ENCODE measurements around the gene CCDC137.
A peak's percentile ranks its signal among the peaks of the same experiment; 100 is the strongest.

Gene CCDC137

GRCh38 chr17:81651692-81652091 is 14.8 kb upstream of the CCDC137 start:
- DNase-seq, result no peak

GRCh38 chr17:81652906-81653771 is 13.4 kb upstream of the CCDC137 start:
- no peak for DNase-seq

GRCh38 chr17:81655378-81656117 is 11.0 kb upstream of the CCDC137 start:
- DNase-seq, result peak; percentile 27

GRCh38 chr17:81656118-81656743 is 10.3 kb upstream of the CCDC137 start, which contains the start of gene PDE6G:
TSS of gene PDE6G (minus strand) at chr17:81656542. CDS start at chr17:81653305, 3,237 bp downstream.
- no peak for DNase-seq

GRCh38 chr17:81656835-81657234 is 9.7 kb upstream of the CCDC137 start:
- DNase-seq, result no peak

- DNase-seq, result no peak
These were observed 7.5 kb upstream of the CCDC137 start for GRCh38 chr17:81659038-81659437.

GRCh38 chr17:81660441-81660840 is 6.1 kb upstream of the CCDC137 start:
- no peak for DNase-seq

- DNase-seq, result no peak
These were observed 4.5 kb upstream of the CCDC137 start for GRCh38 chr17:81662002-81662401.

GRCh38 chr17:81664051-81664470 is 2.5 kb upstream of the CCDC137 start:
- no peak for DNase-seq

GRCh38 chr17:81665205-81666091 is 1.1 kb upstream of the CCDC137 start:
- DNase-seq, result peak; percentile 9

- peak; percentile 20 for DNase-seq
These were observed 520 bp upstream of the CCDC137 start for GRCh38 chr17:81666092-81666341.

GRCh38 chr17:81667754-81668153 is 1.2 kb downstream of the CCDC137 start:
- DNase-seq, result no peak

- no peak for DNase-seq
These were observed 6.0 kb downstream of the CCDC137 start for GRCh38 chr17:81672504-81672903.

- DNase-seq, result no peak
These were observed 6.4 kb downstream of the CCDC137 start for GRCh38 chr17:81672954-81673353.

GRCh38 chr17:81673561-81674258 is 7.2 kb downstream of the CCDC137 start:
- no peak for DNase-seq

GRCh38 chr17:81675515-81676221 is 9.1 kb downstream of the CCDC137 start:
- DNase-seq, result peak; percentile 8

GRCh38 chr17:81676906-81677305 is 10.4 kb downstream of the CCDC137 start:
- no peak for DNase-seq

- no peak for DNase-seq
These were observed 13.6 kb downstream of the CCDC137 start for GRCh38 chr17:81680150-81680549.

- DNase-seq, result no peak
These were observed 15.1 kb downstream of the CCDC137 start for GRCh38 chr17:81681672-81682071.

GRCh38 chr17:81682565-81683207 is 16.1 kb downstream of the CCDC137 start:
- no peak for DNase-seq

GRCh38 chr17:81683208-81683583 is 16.7 kb downstream of the CCDC137 start:
- DNase-seq, result peak; percentile 10

Data from inflammatory macrophage treated with lipopolysaccharide for 4 hours (primary cell).